Measurements from ENCODE around the gene KCNV2. TPM values are rescaled to one million over a fixed set of nuclear protein-coding genes. Genes with fewer than 3 reads are reported as not detected.
"Not testable (repeated sequence)": the region's sequence is repeated elsewhere in the genome, so short reads cannot be mapped to it uniquely, and the experiment has no call there.

The KCNV2 gene
- polyA plus RNA-seq (ENCODE audit: insufficient read length in 4 of 4), result under 1 TPM in 3 of 4 donors, not detected in 1; 0.09 to 0.21 (median 0.09) TPM

- no peak for DNase-seq (ENCODE audit: low read depth in 4 of 4, low spot score in 3 of 4)
Measured at GRCh38 chr9:2717385-2717784, at the start of gene KCNV2. TSS of gene KCNV2 (plus strand) at chr9:2717510. CDS start at chr9:2717740, 230 bp downstream.

GRCh38 chr9:2673161-2673560 lies 44.1 kb upstream of the KCNV2 start:
- no peak for DNase-seq (ENCODE audit: low read depth in 4 of 4, low spot score in 3 of 4)

- no peak for DNase-seq (ENCODE audit: low read depth in 4 of 4, low spot score in 3 of 4)
Measured at GRCh38 chr9:2674141-2674824, 43.0 kb upstream of the KCNV2 start.

- DNase-seq (ENCODE audit: low read depth in 4 of 4, low spot score in 3 of 4), result no peak
Measured at GRCh38 chr9:2675834-2676233, 41.5 kb upstream of the KCNV2 start.

GRCh38 chr9:2676466-2676865 lies 40.8 kb upstream of the KCNV2 start:
- no peak for DNase-seq (ENCODE audit: low read depth in 4 of 4, low spot score in 3 of 4)

GRCh38 chr9:2677915-2678889 lies 39.1 kb upstream of the KCNV2 start:
- no peak for DNase-seq (ENCODE audit: low read depth in 4 of 4, low spot score in 3 of 4)

- no peak for DNase-seq (ENCODE audit: low read depth in 4 of 4, low spot score in 3 of 4)
Measured at GRCh38 chr9:2679011-2679410, 38.3 kb upstream of the KCNV2 start.

- DNase-seq (ENCODE audit: low read depth in 4 of 4, low spot score in 3 of 4), result no peak
Measured at GRCh38 chr9:2681981-2682380, 35.3 kb upstream of the KCNV2 start.

- no peak for DNase-seq (ENCODE audit: low read depth in 4 of 4, low spot score in 3 of 4)
Measured at GRCh38 chr9:2686911-2687310, 30.4 kb upstream of the KCNV2 start.

GRCh38 chr9:2688636-2689035 lies 28.7 kb upstream of the KCNV2 start:
- DNase-seq (ENCODE audit: low read depth in 4 of 4, low spot score in 3 of 4), result no peak

GRCh38 chr9:2691212-2691611 lies 26.1 kb upstream of the KCNV2 start:
- no peak for DNase-seq (ENCODE audit: low read depth in 4 of 4, low spot score in 3 of 4)

GRCh38 chr9:2691626-2692025 lies 25.7 kb upstream of the KCNV2 start:
- DNase-seq (ENCODE audit: low read depth in 4 of 4, low spot score in 3 of 4), result no peak

GRCh38 chr9:2693056-2693455 lies 24.3 kb upstream of the KCNV2 start:
- DNase-seq (ENCODE audit: low read depth in 4 of 4, low spot score in 3 of 4), result no peak

- no peak for DNase-seq (ENCODE audit: low read depth in 4 of 4, low spot score in 3 of 4)
Measured at GRCh38 chr9:2697492-2697891, 19.8 kb upstream of the KCNV2 start.

GRCh38 chr9:2700398-2700797 lies 16.9 kb upstream of the KCNV2 start:
- no peak for DNase-seq (ENCODE audit: low read depth in 4 of 4, low spot score in 3 of 4)

GRCh38 chr9:2700909-2701550 lies 16.3 kb upstream of the KCNV2 start:
- DNase-seq (ENCODE audit: low read depth in 4 of 4, low spot score in 3 of 4), result no peak

- DNase-seq (ENCODE audit: low read depth in 4 of 4, low spot score in 3 of 4), result no peak
Measured at GRCh38 chr9:2704504-2704903, 12.8 kb upstream of the KCNV2 start.

GRCh38 chr9:2707256-2707655 lies 10.1 kb upstream of the KCNV2 start:
- DNase-seq (ENCODE audit: low read depth in 4 of 4, low spot score in 3 of 4), result not testable (repeated sequence)

- DNase-seq (ENCODE audit: low read depth in 4 of 4, low spot score in 3 of 4), result no peak
Measured at GRCh38 chr9:2709645-2710101, 7.6 kb upstream of the KCNV2 start.

GRCh38 chr9:2711716-2712115 lies 5.6 kb upstream of the KCNV2 start:
- no peak for DNase-seq (ENCODE audit: low read depth in 4 of 4, low spot score in 3 of 4)
